AG10803 (cell line): ENCODE measurements around the gene WFDC2.

Source experiments
- DNase-seq: peaks from one replicate; pipeline ENCODE4 v3.0.0; 2010; ENCODE audit warnings: low read depth
- H3K4me3 ChIP-seq: 2 replicates; pipeline ENCODE4 v1.5.1; 2011; ENCODE audit warnings: mild to moderate bottlenecking, low read length, control low read depth
- CTCF ChIP-seq: conservative IDR thresholded peaks from 2 replicates; pipeline ENCODE4 v1.5.1; 2011; ENCODE audit warnings: mild to moderate bottlenecking, low read length, control low read depth, inconsistent platforms

WFDC2 gene

GRCh38 chr20:45500022-45500421 is 30.5 kb downstream of the WFDC2 start:
- TF ChIP-seq CTCF = no peak
- H3K4me3 ChIP-seq = no peak overlapping the region

GRCh38 chr20:45501600-45501999 is 32.0 kb downstream of the WFDC2 start:
- DNase-seq = no peak
- no peak for TF ChIP-seq CTCF
- no peak overlapping the region for H3K4me3 ChIP-seq

More at GRCh38 chr20:45500022-45500421, 30.5 kb downstream of the WFDC2 start:
- no peak for DNase-seq

- TF ChIP-seq CTCF = no peak
- H3K4me3 ChIP-seq = no peak overlapping the region
- no peak for DNase-seq
These were observed 33.0 kb downstream of the WFDC2 start for GRCh38 chr20:45502561-45502960.

- TF ChIP-seq CTCF = no peak
- DNase-seq = no peak
- no peak overlapping the region for H3K4me3 ChIP-seq
These were observed 33.9 kb downstream of the WFDC2 start for GRCh38 chr20:45503403-45503802.

- DNase-seq = no peak
- TF ChIP-seq CTCF = no peak
- no peak overlapping the region for H3K4me3 ChIP-seq
These were observed 36.8 kb downstream of the WFDC2 start for GRCh38 chr20:45506398-45506797.

- no peak for TF ChIP-seq CTCF
- no peak overlapping the region for H3K4me3 ChIP-seq
- DNase-seq = no peak
These were observed 37.7 kb downstream of the WFDC2 start for GRCh38 chr20:45507011-45507820.

- H3K4me3 ChIP-seq = no peak overlapping the region
- no peak for TF ChIP-seq CTCF
- DNase-seq = no peak
These were observed 38.7 kb downstream of the WFDC2 start for GRCh38 chr20:45508068-45508886.
